Calu3 (cell line): ENCODE data around the gene PAPPA. TPM values are rescaled to one million over a fixed set of nuclear protein-coding genes. Genes with fewer than 3 reads are reported as not detected.

Experiments used
- BruUV-seq: library from RNA; stranded (reverse); fragments of 400-500 nt; replicated peaks from 2 replicates; lab custom pipeline; 2021; lab: Mats Ljungman, UMichigan
- CTCF ChIA-PET: fragments of 300-600 bp; sonication (Branson Sonifier 250); formaldehyde crosslinking; loops from one replicate; lab custom pipeline; 2022; ENCODE audit warnings: antibody characterized with exemption; lab: Charles Lee
- DNase-seq: peaks from one replicate; pipeline ENCODE4 v3.0.0; 2022
- H3K27ac Mint-ChIP-seq: one replicate; pipeline ENCODE4 v1.8.0; 2022; ENCODE audit warnings: mixed read lengths; ENCODE audit not compliant: unreplicated experiment
- H3K27me3 Mint-ChIP-seq: one replicate; pipeline ENCODE4 v1.8.0; 2022; ENCODE audit warnings: mixed read lengths; ENCODE audit not compliant: unreplicated experiment
- H3K36me3 Mint-ChIP-seq: one replicate; pipeline ENCODE4 v1.8.0; 2022; ENCODE audit warnings: mild to moderate bottlenecking, moderate library complexity, mixed read lengths; ENCODE audit not compliant: insufficient read depth, unreplicated experiment
- H3K4me1 Mint-ChIP-seq: one replicate; pipeline ENCODE4 v1.8.0; 2022; ENCODE audit warnings: mild to moderate bottlenecking, low read depth, mixed read lengths; ENCODE audit not compliant: unreplicated experiment
- H3K4me3 Mint-ChIP-seq: one replicate; pipeline ENCODE4 v1.8.0; 2022; ENCODE audit warnings: mild to moderate bottlenecking, low read depth, moderate library complexity, mixed read lengths; ENCODE audit not compliant: unreplicated experiment
- H3K9me3 Mint-ChIP-seq: one replicate; pipeline ENCODE4 v1.8.0; 2022; ENCODE audit warnings: low read depth, mixed read lengths; ENCODE audit not compliant: unreplicated experiment
- intact Hi-C: fragments of 100-400 bp; cut with micrococcal nuclease; formaldehyde crosslinking; loops from one replicate; pipeline ENCODE4 v1.10.0; 2022; ENCODE audit not compliant: unreplicated experiment
- total RNA-seq: library from RNA; stranded (reverse); gene quantifications from 2 replicates; pipeline ENCODE4 v1.2.3, GENCODE V29; 2022
- TF ChIP-seq, protein P1 (sequence below): fragments of 200-600 bp; IDR thresholded peaks from one replicate; pipeline ENCODE4 v1.8.0; 2022; ENCODE audit warnings: antibody characterized with exemption; ENCODE audit not compliant: unreplicated experiment

Gene PAPPA
- total RNA-seq, 1 experiment from 2014 or later: not detected

DNA sequence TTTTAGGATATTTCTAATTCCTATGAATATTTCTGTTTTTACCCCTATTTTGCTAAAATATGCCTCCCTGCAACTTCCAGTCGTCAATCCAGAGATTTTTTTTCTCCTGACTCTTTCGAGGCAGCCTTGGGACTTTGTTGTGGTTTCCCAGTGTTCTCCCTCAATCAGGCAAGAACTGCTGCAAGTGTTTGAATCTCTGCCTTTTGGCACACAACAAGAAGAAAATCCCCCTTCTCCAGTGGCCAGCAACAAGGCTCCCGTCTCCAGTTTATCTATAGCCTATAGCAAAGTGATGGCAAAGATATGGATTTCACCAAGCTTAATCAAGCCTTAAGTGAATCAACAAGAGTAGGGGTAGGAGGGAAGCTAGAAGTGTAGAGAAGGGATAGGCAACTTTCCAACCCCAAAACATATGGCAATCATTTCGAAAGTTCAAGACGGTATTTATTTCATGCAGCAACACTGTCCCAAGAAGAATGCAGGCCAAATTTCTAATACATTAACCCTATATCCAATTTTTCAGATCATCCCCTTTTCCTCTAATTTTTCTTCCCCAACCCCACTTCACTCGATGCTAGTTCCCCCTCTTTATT is 37.7 kb upstream of the PAPPA start:
- H3K4me1 Mint-ChIP-seq: no peaks in the 10 kb centered on the region
- CTCF ChIA-PET: no interaction called here
- BruUV-seq: no TSS peak
- intact Hi-C loops: no loop called here
- H3K27ac Mint-ChIP-seq: no peak overlapping the region
- H3K4me3 Mint-ChIP-seq: no peak overlapping the region
- DNase-seq: no peak
- TF ChIP-seq, protein P1, sequence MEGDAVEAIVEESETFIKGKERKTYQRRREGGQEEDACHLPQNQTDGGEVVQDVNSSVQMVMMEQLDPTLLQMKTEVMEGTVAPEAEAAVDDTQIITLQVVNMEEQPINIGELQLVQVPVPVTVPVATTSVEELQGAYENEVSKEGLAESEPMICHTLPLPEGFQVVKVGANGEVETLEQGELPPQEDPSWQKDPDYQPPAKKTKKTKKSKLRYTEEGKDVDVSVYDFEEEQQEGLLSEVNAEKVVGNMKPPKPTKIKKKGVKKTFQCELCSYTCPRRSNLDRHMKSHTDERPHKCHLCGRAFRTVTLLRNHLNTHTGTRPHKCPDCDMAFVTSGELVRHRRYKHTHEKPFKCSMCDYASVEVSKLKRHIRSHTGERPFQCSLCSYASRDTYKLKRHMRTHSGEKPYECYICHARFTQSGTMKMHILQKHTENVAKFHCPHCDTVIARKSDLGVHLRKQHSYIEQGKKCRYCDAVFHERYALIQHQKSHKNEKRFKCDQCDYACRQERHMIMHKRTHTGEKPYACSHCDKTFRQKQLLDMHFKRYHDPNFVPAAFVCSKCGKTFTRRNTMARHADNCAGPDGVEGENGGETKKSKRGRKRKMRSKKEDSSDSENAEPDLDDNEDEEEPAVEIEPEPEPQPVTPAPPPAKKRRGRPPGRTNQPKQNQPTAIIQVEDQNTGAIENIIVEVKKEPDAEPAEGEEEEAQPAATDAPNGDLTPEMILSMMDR: no peak
- H3K9me3 Mint-ChIP-seq: no peaks in the 10 kb centered on the region
- no peaks in the 10 kb centered on the region for H3K36me3 Mint-ChIP-seq
- no peaks in the 10 kb centered on the region for H3K27me3 Mint-ChIP-seq

DNA sequence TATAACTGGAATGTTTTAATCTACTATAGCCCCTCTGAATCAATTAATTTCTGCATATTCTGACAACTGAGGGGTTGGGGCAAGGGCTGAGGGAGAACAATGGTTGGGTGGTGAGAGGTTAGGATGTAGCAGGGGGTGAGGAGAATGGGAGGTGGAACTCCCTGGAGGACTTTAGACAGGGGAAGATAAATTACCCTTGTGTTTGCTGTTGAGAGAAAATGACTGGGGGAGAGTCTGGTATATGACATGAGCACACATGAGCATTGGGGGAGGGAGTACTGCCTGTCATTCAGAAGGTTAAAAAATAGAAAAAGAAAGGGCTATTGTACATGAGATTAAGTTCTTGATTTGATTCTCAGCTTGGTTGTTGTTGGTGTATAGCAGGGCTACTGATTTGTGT is 37.2 kb upstream of the PAPPA start:
- peaks cover 3% of the 10 kb centered on the region for H3K9me3 Mint-ChIP-seq
- no peak for DNase-seq
- TF ChIP-seq, protein P1: no peak
- no peaks in the 10 kb centered on the region for H3K36me3 Mint-ChIP-seq
- no TSS peak for BruUV-seq
- H3K4me1 Mint-ChIP-seq: no peaks in the 10 kb centered on the region
- no peak overlapping the region for H3K4me3 Mint-ChIP-seq
- no peak overlapping the region for H3K27ac Mint-ChIP-seq
- CTCF ChIA-PET: no interaction called here
- intact Hi-C loops: no loop called here
- H3K27me3 Mint-ChIP-seq: no peaks in the 10 kb centered on the region

DNA sequence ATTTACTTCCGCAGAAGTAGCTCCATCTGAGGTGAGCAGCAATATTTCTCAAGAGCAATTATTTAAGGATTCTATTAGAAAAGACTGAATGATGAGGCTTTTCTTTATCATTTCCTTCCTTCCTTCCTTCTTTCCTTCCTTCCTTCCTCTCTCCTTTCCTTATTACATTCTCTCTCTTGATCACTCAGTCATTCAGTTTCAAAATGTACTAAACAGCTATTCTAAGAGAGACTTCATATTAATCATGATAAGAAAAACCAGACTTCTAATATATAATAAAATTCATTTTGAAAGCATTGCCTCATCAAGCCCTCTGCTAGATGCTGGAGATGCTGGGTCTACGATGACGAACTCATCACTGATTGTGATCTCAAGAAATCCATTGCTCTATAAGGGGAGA is 30.4 kb upstream of the PAPPA start:
- CTCF ChIA-PET: no interaction called here
- H3K27me3 Mint-ChIP-seq: no peaks in the 10 kb centered on the region
- H3K27ac Mint-ChIP-seq: no peak overlapping the region
- intact Hi-C loops: no loop called here
- no peaks in the 10 kb centered on the region for H3K4me1 Mint-ChIP-seq
- no TSS peak for BruUV-seq
- TF ChIP-seq, protein P1: no peak
- H3K9me3 Mint-ChIP-seq: peaks cover 6% of the 10 kb centered on the region
- H3K4me3 Mint-ChIP-seq: no peak overlapping the region
- no peak for DNase-seq
- H3K36me3 Mint-ChIP-seq: no peaks in the 10 kb centered on the region

DNA sequence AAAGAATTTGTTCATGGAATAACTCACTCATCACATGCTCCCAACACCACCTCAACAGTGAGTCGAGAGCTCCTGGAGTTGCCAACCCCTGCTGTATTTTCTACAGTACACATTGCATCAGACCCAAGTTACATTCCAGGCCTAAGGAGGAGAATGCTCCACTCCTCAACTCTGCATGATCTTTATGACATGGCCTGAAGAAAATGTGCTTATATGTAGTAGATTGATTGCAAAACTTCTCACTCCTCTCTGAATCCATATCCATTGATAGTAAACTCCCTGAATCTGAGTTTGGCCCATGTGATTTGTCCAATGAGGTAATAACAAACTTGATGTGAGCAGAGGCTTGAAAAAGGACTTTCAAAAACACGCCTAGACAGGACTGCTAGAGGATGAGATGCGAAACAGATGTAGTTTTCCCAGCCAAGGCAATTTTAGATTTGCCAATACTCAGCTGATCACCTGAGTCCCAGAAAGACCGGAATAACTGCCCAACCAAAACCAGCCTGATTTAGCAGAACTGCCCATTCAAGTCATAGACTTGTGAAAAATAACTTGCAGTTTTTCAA is 29.0 kb upstream of the PAPPA start:
- Mint-ChIP-seq H3K27me3 (no peaks in the 10 kb centered on the region), H3K27ac (no peak overlapping the region), H3K9me3 (peaks cover 9% of the 10 kb centered on the region), H3K4me3 (no peak overlapping the region), H3K4me1 (no peaks in the 10 kb centered on the region), H3K36me3 (no peaks in the 10 kb centered on the region)
- no peak for DNase-seq
- intact Hi-C loops: no loop called here
- no TSS peak for BruUV-seq
- TF ChIP-seq, protein P1: no peak
- CTCF ChIA-PET: no interaction called here
